Fibroblast of lung (primary cell): ENCODE data around the gene ERICH2. TPM values are rescaled to one million over a fixed set of nuclear protein-coding genes. Genes with fewer than 3 reads are reported as not detected.

Experiments used
- DNase-seq, 2 donors: peaks; one replicate each; pipeline versions ENCODE4 v3.0.0 to v3.0.0-alpha.2; 2010; ENCODE audit warnings: low read depth in 2 of 2
- H2AFZ ChIP-seq: 2 replicates; pipeline ENCODE4 v1.5.1; 2012; ENCODE audit warnings: low read length, control low read depth, inconsistent platforms
- H3K27ac ChIP-seq: 2 replicates; pipeline ENCODE4 v1.5.1; 2011; ENCODE audit warnings: low read length, control low read depth; ENCODE audit not compliant: insufficient read depth
- H3K27me3 ChIP-seq: 2 replicates; pipeline ENCODE4 v1.5.1; 2011; ENCODE audit warnings: mild to moderate bottlenecking, low read length; ENCODE audit not compliant: control insufficient read depth, insufficient read depth
- H3K36me3 ChIP-seq: 2 replicates; pipeline ENCODE4 v1.5.1; 2011; ENCODE audit warnings: low read length; ENCODE audit not compliant: control insufficient read depth, insufficient read depth
- H3K4me1 ChIP-seq: 2 replicates; pipeline ENCODE4 v1.5.1; 2011; ENCODE audit warnings: low read length; ENCODE audit not compliant: control insufficient read depth, insufficient read depth; ENCODE audit errors: extremely low read depth
- H3K4me2 ChIP-seq: 2 replicates; pipeline ENCODE4 v1.5.1; 2011; ENCODE audit warnings: low read length, control low read depth; ENCODE audit not compliant: insufficient read depth; ENCODE audit errors: extremely low read depth
- H3K4me3 ChIP-seq, 4 experiments: fragments of 200-600 bp in 1 of 4; sonication (generic) in 1 of 4; replicated peaks in 1 of 4; 2 replicates each; pipeline ENCODE4 v1.5.1; 2011 to 2016; ENCODE audit warnings: low read length in 4 of 4, low read depth in 3 of 4, mild to moderate bottlenecking in 3 of 4, control low read depth in 2 of 4, inconsistent platforms in 1 of 4, mixed read lengths in 1 of 4; ENCODE audit not compliant: insufficient read depth in 1 of 4; ENCODE audit errors: control extremely low read depth in 1 of 4
- H3K79me2 ChIP-seq: 2 replicates; pipeline ENCODE4 v1.5.1; 2012; ENCODE audit warnings: mild to moderate bottlenecking, low read length, inconsistent platforms; ENCODE audit not compliant: control insufficient read depth, insufficient read depth
- H3K9ac ChIP-seq: 2 replicates; pipeline ENCODE4 v1.5.1; 2011; ENCODE audit warnings: mild to moderate bottlenecking, low read length, control low read depth; ENCODE audit not compliant: insufficient read depth
- H3K9me3 ChIP-seq: 2 replicates; pipeline ENCODE4 v1.5.1; 2012; ENCODE audit warnings: low read depth, low read length; ENCODE audit not compliant: control insufficient read depth, insufficient read depth
- H4K20me1 ChIP-seq: 2 replicates; pipeline ENCODE4 v1.5.1; 2011; ENCODE audit warnings: low read length; ENCODE audit not compliant: control insufficient read depth, insufficient read depth; ENCODE audit errors: extremely low read depth
- EZH2 ChIP-seq: IDR thresholded peaks from 2 replicates; pipeline ENCODE4 v1.5.1; 2012; ENCODE audit warnings: low read length, control low read depth, mild to moderate bottlenecking; ENCODE audit errors: missing control alignments
- polyA plus RNA-seq, 2 donors: library from polyadenylated mRNA; depleted of rRNA in 1 of 2; stranded (reverse) in 1 of 2; unstranded in 1 of 2; fragments of >200 nt; gene quantifications; 2 replicates each; pipeline ENCODE4 v1.2.1, GENCODE V29; 2011 to 2012; ENCODE audit warnings: missing spikeins in 1 of 2
- total RNA-seq: library from RNA; depleted of rRNA; stranded (reverse); fragments of >200 nt; gene quantifications from 2 replicates; pipeline ENCODE4 v1.2.1, GENCODE V29; 2014
- TF ChIP-seq, protein P1 (sequence below), 2 donors: IDR thresholded peaks in 1 of 2; conservative IDR thresholded peaks in 1 of 2; 1 replicate in 1 of 2; 2 replicates in 1 of 2; pipeline ENCODE4 v1.5.1; 2011 to 2012; ENCODE audit warnings: low read length in 2 of 2, control low read depth in 1 of 2, inconsistent platforms in 1 of 2, low read depth in 1 of 2, mild to moderate bottlenecking in 1 of 2

The ERICH2 gene
- total and polyA plus RNA-seq, 2 donors (not counting 1 experiment from before 2014, with no cell fraction given) = 3.1 TPM; not detected in 1

DNA sequence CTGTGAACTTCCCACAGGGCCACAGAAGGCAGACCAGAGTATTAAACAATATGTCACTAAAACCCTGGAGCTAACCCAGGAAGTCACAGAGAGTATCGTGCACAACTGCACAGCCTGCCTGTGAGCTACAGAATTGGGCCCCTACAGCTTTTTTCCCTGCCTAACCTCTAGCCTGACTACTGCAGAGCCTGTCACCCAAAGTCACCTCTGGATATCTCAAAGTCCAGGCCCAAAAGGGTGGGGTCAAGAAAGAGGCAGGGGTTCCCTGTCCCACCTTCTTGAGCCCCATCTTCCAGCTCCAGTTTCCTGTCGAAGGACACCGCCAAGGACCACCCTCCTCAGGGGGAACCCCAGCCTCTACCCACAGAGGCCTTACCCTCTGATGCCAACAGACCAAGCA lies 60.0 kb downstream of the ERICH2 start:
- no peaks in the 10 kb centered on the region for H3K36me3 ChIP-seq
- no peak overlapping the region for H3K4me3 ChIP-seq
- no peaks in the 10 kb centered on the region for H4K20me1 ChIP-seq
- TF ChIP-seq EZH2 = no peak
- TF ChIP-seq, protein P1, sequence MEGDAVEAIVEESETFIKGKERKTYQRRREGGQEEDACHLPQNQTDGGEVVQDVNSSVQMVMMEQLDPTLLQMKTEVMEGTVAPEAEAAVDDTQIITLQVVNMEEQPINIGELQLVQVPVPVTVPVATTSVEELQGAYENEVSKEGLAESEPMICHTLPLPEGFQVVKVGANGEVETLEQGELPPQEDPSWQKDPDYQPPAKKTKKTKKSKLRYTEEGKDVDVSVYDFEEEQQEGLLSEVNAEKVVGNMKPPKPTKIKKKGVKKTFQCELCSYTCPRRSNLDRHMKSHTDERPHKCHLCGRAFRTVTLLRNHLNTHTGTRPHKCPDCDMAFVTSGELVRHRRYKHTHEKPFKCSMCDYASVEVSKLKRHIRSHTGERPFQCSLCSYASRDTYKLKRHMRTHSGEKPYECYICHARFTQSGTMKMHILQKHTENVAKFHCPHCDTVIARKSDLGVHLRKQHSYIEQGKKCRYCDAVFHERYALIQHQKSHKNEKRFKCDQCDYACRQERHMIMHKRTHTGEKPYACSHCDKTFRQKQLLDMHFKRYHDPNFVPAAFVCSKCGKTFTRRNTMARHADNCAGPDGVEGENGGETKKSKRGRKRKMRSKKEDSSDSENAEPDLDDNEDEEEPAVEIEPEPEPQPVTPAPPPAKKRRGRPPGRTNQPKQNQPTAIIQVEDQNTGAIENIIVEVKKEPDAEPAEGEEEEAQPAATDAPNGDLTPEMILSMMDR (conservative IDR thresholded peaks at IDR 0.05 in 1 of 2, IDR thresholded peaks at IDR 0.05 in 1 of 2; ENCODE audit: low read depth in 1 of 2, low read length in 2 of 2) = no peak
- H3K79me2 ChIP-seq = no peaks in the 10 kb centered on the region
- no peaks in the 10 kb centered on the region for H3K9me3 ChIP-seq
- no peak overlapping the region for H3K4me2 ChIP-seq
- no peak for DNase-seq
- H2AFZ ChIP-seq = no peak overlapping the region
- H3K4me1 ChIP-seq = no peaks in the 10 kb centered on the region
- H3K27me3 ChIP-seq = peaks cover 15% of the 10 kb centered on the region
- H3K27ac ChIP-seq = no peak overlapping the region
- no peak overlapping the region for H3K9ac ChIP-seq

DNA sequence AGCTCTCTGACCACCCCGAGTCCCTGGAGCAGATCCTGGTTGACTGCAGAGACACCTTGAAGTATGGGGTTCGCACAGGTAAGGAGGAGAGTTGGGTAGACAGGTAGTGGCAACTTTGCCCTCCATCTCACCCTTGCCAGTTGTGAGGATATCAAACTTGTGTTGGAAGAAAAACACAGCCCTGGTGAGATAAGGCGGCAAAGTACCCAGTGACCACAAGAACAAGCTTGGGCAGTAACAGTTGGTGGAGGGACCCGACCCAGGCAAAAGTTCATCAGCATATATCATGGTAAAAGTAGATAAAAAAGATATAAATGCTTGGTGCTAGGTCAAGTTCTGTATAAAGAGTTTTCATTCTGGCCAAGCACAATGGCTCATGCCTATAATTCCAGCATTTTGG lies 60.9 kb downstream of the ERICH2 start:
- Histone ChIP-seq H3K9me3 (no peaks in the 10 kb centered on the region), H3K36me3 (no peaks in the 10 kb centered on the region), H3K4me3 (no peak overlapping the region), H3K9ac (no peak overlapping the region), H3K4me2 (no peak overlapping the region), H3K27ac (no peak overlapping the region), H4K20me1 (no peaks in the 10 kb centered on the region), H2AFZ (no peak overlapping the region), H3K27me3 (peaks cover 17% of the 10 kb centered on the region), H3K79me2 (no peaks in the 10 kb centered on the region), H3K4me1 (no peaks in the 10 kb centered on the region)
- no peak for DNase-seq
- TF ChIP-seq, protein P1 (conservative IDR thresholded peaks at IDR 0.05 in 1 of 2, IDR thresholded peaks at IDR 0.05 in 1 of 2; ENCODE audit: low read depth in 1 of 2, low read length in 2 of 2) = no peak
- no peak for TF ChIP-seq EZH2

DNA sequence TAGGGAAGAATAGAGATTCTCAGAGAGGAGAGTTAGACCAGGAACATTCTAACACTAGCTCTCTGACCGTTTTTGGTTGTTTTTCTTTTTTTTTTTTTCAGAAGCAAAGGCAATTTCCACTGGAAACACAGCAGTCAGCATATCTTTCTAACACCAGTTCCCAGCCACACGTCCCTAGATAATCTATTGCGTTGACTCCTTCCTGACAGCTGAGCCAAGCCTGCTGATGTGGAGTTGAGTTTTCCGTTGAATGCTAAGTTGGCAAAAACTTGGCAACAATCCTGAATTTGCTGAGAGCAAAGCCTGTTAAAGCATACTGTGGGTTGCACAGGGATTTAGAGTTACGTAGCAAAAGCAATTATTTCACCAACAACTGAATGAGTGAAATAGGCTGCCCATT lies 65.8 kb downstream of the ERICH2 start:
- no peak for TF ChIP-seq EZH2
- TF ChIP-seq, protein P1 (conservative IDR thresholded peaks at IDR 0.05 in 1 of 2, IDR thresholded peaks at IDR 0.05 in 1 of 2; ENCODE audit: low read depth in 1 of 2, low read length in 2 of 2) = no peak
- H3K4me3 ChIP-seq = no peak overlapping the region
- no peaks in the 10 kb centered on the region for H3K36me3 ChIP-seq
- H4K20me1 ChIP-seq = no peaks in the 10 kb centered on the region
- no peaks in the 10 kb centered on the region for H3K79me2 ChIP-seq
- no peak overlapping the region for H3K9ac ChIP-seq
- H3K9me3 ChIP-seq = no peaks in the 10 kb centered on the region
- H3K27ac ChIP-seq = no peak overlapping the region
- peaks cover 2% of the 10 kb centered on the region for H3K27me3 ChIP-seq
- no peak overlapping the region for H2AFZ ChIP-seq
- no peak overlapping the region for H3K4me2 ChIP-seq
- DNase-seq = no peak
- no peaks in the 10 kb centered on the region for H3K4me1 ChIP-seq
